PFSK-1 (cell line): ENCODE results near the gene SSTR3.

Experiments
- FOXP2 ChIP-seq: optimal IDR thresholded peaks from 2 replicates; pipeline ENCODE3; 2011; ENCODE audit warnings: borderline replicate concordance, control low read depth, inconsistent platforms; ENCODE audit not compliant: insufficient read depth; ENCODE audit errors: extremely low read length, extremely low read depth
- POLR2AphosphoS5 ChIP-seq: IDR thresholded peaks from 2 replicates; pipeline ENCODE4 v1.6.1; 2012; ENCODE audit warnings: low read depth, mild to moderate bottlenecking, control low read depth, low read length, moderate library complexity
- SIN3A ChIP-seq: IDR thresholded peaks from 2 replicates; pipeline ENCODE4 v1.6.1; 2012; ENCODE audit warnings: mild to moderate bottlenecking, low read length, moderate library complexity, borderline replicate concordance; ENCODE audit not compliant: insufficient read depth
- TAF1 ChIP-seq: IDR thresholded peaks from 2 replicates; pipeline ENCODE4 v1.6.1; 2012; ENCODE audit warnings: low read length, control low read depth, borderline replicate concordance; ENCODE audit not compliant: insufficient read depth
- TF ChIP-seq, protein P1 (sequence below), 2 experiments: IDR thresholded peaks; 2 replicates each; pipeline versions ENCODE4 v1.6.1 to v1.8.0; 2011 to 2012; ENCODE audit warnings: low read depth in 2 of 2, low read length in 2 of 2, control low read depth in 1 of 2, inconsistent platforms in 1 of 2, mild to moderate bottlenecking in 1 of 2, moderate library complexity in 1 of 2; ENCODE audit not compliant: insufficient read depth in 1 of 2

DNA sequence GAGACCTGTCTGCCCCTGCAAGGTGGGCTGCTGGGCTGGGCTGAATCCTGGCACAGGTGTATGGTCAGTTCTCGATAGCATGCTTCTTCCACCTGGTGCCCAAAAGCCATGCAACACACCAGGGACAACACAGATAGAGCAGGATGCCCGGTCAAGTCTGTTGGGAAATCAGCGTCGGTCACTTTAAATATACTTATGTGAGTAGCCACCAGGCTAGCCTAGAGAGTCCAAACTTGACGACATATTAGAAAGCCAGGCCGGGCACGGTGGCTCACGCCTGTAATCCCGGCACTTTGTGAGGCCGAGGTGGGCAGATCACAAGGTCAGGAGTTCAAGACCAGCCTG, 33.2 kb downstream of the SSTR3 start:
- TF ChIP-seq POLR2AphosphoS5 (no peak), TAF1 (no peak), SIN3A (no peak), FOXP2 (no peak)
- TF ChIP-seq, protein P1, sequence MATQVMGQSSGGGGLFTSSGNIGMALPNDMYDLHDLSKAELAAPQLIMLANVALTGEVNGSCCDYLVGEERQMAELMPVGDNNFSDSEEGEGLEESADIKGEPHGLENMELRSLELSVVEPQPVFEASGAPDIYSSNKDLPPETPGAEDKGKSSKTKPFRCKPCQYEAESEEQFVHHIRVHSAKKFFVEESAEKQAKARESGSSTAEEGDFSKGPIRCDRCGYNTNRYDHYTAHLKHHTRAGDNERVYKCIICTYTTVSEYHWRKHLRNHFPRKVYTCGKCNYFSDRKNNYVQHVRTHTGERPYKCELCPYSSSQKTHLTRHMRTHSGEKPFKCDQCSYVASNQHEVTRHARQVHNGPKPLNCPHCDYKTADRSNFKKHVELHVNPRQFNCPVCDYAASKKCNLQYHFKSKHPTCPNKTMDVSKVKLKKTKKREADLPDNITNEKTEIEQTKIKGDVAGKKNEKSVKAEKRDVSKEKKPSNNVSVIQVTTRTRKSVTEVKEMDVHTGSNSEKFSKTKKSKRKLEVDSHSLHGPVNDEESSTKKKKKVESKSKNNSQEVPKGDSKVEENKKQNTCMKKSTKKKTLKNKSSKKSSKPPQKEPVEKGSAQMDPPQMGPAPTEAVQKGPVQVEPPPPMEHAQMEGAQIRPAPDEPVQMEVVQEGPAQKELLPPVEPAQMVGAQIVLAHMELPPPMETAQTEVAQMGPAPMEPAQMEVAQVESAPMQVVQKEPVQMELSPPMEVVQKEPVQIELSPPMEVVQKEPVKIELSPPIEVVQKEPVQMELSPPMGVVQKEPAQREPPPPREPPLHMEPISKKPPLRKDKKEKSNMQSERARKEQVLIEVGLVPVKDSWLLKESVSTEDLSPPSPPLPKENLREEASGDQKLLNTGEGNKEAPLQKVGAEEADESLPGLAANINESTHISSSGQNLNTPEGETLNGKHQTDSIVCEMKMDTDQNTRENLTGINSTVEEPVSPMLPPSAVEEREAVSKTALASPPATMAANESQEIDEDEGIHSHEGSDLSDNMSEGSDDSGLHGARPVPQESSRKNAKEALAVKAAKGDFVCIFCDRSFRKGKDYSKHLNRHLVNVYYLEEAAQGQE (IDR thresholded peaks at IDR 0.05; ENCODE audit: insufficient read depth in 1 of 2, low read depth in 2 of 2, low read length in 2 of 2), result no peak
